Measurements from ENCODE around the gene GPR83.
"Not testable (repeated sequence)": the region's sequence is repeated elsewhere in the genome, so short reads cannot be mapped to it uniquely, and the experiment has no call there.

The GPR83 gene

DNA sequence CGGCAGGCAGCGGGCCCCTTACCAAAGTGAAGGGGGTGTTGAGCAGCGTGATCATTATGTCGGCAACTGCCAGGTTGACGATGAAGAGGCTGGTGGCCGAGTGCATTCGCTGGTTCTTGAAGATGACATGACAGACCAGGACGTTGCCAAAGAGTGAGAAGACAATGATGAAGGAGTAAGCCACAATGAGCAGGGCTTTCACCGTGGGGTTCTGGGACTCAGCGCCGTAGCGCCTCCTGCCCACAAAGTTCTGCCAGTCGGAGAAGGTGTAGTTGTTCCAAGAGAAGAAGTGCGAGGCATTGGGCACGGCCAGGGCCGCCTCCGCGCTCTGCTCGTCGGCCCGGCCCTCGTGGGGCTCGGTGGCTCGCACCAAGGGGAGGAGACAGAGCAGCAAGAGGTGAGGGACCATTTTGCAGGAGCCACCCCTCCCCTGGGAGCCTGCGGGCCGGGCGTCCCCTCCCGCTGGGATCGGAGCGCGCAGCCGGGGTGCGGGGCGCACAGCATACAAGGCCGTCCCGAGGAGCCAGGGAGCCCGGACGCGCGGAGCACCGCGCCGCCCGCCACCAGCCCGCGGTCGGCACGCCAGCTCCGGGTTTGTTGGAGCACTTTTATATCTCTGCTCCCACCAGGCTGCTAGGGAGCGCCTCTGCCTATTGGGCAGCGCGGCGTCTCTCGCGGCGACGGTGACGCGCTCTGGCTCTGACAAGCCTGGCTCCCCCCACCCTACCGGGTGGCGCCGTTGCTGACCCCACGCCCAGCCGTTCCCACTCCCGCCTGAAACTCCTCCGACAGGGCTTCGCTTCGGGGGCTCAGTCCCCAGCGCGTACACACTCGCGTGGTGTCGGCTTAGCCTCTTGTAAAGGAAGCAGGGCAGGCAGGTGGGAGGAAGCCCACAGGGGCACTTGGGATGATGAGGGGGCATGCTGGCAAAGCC is at the start of gene GPR83:
GPR83 (minus strand) TSS at position 581 of the 934 bp plus-strand sequence; CDS start at position 409, 172 bp downstream.
- peak; percentile 14 for DNase-seq

- DNase-seq = no peak
These were observed 48.8 kb upstream of the GPR83 start for GRCh38 chr11:94450048-94450447.

DNA sequence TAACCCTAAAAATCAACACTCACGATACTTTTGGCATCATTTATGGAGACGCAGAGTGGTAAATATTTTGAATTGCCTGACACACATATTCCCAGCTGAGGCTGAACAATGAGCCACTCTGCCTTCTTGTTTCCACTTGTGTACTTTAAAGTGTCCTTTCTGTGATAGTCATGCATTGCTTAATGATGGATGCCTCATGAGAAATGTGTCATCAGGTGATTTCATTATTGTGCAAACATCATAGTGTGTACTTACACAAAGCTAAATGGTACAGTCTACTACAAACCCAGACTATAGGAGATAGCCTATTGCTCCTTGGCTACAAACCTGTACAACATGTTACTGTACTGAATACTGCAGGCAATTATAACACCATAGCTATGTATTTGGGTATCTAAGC is 48.2 kb upstream of the GPR83 start:
- DNase-seq = no peak

GRCh38 chr11:94449029-94449428 is 47.8 kb upstream of the GPR83 start:
- no peak for DNase-seq

DNA sequence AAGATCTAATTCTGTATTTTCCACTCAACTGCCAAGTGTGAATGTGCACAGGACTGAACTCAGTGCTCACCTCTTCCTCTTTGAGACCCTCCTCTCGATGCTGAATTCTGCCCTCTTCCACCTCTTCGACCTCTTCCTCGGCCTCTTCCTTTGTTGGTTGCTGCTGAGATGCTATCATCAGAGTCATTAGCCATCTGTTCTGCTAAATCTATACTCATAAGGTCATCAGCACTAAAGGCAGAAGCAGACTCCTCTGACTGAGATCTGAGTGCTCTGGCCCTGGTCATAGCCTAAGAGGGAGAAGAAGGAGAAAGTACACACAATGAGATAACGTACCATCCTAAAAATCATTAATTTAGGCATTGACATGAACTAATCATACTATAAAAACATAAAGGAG is 45.9 kb upstream of the GPR83 start:
- DNase-seq = no peak

DNA sequence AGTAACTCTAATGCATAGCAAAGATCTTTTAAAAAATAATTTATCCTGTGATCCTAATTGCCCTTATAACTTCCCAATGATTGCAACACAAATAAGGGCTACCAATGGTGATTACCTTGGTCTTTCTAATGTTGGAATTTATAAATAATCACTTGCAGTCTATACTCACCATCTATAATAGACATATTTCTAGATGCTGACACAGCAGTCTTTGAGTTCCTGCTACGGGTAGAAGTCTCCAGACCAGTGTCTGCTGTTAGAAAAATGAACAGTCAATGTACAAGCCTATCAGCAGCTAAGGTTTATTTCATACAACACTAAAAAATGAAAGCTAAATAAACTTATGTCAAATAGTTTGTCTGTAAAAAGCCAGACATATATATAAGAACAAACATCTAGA is 44.4 kb upstream of the GPR83 start:
- DNase-seq = no peak

DNA sequence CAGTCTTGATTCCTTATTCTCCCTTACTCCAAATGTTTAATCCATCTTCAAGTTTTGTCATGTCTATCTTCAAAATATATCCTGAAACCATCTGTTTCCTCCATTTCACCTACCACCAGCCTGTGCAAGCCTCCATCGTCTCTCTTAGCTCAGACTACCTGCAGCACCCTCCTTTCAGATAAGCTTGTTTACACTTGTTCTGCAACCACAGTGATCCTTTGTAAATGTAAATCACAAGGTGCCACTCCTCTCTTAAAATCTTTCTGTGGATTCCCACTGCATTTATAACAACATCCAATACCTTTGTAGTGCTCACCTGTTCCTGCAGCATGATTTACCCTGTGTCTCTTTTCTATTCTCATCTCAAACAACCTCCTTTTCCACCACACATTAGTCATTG is 31.8 kb upstream of the GPR83 start:
- no peak for DNase-seq

DNA sequence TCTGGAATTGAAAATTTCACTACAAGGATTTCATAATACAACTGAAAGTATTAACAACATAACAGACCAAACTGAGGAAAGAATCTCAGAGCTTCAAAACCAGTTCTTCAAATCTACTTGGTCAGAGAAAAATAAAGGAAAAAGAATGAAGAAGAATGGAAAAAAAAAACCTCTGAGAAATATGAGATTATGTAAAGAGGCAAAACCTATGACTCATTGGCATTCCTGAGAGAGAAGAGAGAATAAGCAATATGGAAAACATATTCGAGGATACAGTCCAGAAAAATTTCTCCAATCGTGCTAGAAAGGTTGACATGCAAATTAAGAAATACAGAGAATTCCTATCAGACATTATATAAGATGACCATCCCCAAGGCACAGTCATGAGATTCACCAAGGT is 23.4 kb upstream of the GPR83 start:
- no peak for DNase-seq

DNA sequence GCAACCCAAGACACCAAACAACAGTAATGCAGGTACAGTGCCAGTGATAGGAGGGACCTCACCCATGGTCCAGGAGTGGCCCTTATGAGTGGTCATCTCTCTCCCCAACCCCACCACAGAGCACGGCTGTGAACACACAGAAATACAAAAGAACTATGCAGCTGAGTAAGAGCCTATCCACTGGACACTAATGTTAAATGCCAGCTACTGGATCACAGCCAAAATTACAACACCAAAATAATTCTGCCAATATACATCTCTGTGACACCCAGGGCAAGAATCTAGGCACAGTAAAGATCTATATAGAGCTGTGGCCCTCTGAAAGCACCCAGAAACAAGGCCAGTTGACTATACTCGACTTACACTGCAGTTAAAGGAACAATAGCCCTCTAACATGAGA is 22.8 kb upstream of the GPR83 start:
- no peak for DNase-seq

DNA sequence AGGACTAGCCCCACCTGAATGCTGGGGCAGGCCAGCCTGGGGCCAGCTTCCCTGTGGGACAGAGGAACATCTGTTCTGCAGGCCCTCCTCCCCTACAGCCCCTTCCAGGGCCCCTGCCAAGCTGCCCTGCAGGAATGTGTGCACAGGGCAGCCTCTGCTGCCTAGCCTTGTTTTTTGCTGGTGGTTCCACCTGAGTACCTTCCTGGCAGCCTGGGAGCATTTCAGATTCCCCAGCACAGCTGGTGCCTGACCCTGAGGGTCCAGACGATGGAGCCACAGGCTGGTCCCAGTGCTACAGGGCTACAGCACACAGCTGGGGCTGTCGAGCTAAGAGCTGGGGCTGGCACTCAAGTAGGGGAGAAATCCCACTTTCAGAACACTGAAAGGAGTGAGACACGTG is 22.3 kb upstream of the GPR83 start:
- DNase-seq = no peak

DNA sequence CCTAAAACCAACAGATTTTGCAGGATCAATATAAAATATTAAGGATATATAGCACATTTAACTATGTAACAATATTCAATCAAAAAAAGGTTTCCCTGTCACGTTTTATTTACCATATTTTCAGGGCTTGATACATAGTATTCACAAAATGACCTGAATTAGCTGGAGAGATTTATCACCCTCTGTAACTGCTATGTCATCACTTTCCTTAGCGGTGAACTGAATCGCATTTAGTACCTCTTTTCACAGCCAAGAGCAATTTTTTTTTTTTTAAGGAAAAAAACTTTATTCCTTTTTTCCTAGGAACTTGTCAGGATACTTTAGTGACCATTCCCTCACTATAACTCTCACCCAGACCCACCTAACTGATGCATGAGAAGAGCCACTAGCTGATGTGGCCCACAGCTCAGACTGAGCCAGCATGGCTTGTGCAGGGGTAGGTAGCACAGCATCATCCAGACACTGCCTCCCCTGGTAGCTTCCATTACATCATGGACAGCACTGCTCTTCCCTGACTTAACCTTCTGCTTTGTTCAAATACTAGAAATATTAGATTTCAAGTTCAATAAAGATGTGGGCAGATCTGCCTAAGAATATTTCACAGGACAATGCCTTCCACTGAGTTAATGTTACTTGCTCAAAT is 17.0 kb upstream of the GPR83 start:
- no peak for DNase-seq

DNA sequence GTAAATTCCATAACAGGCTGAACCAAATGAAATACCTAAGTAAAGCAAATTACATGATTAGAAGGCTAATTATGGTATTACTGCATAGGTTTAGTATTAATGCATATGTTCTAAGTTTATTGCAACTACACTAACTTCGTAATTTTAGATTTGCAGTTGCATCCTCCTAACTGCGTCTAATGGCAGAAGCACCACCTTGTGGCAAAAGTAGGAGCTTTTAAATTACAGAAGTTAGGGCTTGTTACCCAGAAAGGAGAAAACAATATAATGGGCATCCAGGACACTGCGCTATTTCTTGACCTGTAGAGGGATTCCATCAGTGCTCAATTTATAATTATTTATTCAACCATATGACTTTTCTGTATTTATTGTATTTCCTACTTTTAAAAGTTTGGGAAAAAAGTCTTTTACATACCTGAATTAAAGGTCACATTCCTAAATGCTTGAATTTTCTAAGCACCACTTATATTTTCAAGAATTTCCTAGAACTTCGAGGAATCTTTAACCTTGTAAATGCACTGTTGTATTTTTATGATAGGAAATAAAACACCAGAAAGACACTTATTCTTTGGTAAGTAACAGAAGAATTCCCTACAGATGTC is 16.3 kb upstream of the GPR83 start:
- no peak for DNase-seq

- no peak for DNase-seq
These were observed 4.0 kb upstream of the GPR83 start for GRCh38 chr11:94405062-94405833.

DNA sequence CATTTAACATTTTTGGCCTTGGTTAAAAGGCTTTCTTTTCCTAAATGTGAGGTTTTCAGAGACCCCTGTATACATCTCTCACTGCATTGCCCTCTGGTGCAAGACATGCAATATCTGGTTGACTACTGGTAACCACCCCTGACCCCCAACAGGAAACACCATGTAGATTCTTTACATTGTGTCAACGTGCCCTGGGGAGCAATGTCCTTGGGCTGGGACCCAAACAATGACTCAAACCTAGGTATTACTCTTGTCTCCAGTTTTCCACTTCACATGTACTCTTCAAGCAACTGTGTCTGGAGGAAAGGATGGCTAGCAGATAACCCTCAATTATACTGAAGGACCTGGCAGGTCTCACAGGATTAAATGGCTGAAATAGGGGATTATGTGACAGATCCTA is 1.1 kb upstream of the GPR83 start:
- no peak for DNase-seq

DNA sequence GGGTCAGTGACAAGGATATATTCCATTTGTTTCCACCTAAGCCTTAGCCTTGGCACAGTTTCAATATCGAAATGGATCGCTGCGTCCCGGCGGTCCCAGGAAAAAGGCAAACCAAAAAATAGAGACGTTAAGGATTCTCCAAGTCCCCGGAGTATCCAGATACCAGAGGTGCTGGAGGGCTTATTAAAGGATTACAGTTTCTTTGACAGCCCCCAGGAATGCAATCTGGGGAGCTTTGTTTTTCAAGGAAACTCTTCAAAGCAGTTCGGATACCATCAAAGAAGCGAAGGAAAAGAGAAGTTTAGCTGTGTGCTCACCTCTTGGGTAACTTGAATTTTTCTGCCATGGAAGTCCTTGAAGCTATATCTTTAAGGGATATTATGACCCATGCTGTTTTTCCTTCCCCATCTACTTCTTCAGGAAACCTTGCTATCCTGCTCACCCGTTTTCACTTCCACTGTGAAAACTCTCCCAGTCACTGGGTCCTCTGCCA is 600 bp upstream of the GPR83 start:
- no peak for DNase-seq

- no peak for DNase-seq
These were observed 771 bp downstream of the GPR83 start for GRCh38 chr11:94400457-94400838.

- no peak for DNase-seq
These were observed 1.2 kb downstream of the GPR83 start for GRCh38 chr11:94400050-94400449.

- DNase-seq = no peak
These were observed 3.1 kb downstream of the GPR83 start for GRCh38 chr11:94398101-94398500.

DNA sequence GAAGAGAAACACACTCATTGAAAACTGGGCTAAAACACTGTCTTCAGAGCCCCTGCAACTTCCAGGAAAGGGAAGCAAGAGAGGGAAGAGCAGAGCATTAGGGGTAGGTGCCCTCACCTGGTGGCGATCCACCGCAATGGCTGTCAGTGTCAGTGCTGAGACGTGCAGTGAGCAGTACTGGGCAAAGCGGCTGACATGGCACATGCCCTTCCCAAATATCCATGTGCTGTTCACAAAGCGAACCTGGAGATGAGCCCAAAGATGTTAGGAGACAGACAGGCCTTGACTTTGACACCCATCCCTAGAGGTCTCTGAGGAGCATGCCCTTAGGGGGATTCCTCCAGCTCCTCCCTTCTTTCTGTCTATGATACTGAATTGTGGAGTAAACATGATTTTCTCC is 4.9 kb downstream of the GPR83 start:
- no peak for DNase-seq

DNA sequence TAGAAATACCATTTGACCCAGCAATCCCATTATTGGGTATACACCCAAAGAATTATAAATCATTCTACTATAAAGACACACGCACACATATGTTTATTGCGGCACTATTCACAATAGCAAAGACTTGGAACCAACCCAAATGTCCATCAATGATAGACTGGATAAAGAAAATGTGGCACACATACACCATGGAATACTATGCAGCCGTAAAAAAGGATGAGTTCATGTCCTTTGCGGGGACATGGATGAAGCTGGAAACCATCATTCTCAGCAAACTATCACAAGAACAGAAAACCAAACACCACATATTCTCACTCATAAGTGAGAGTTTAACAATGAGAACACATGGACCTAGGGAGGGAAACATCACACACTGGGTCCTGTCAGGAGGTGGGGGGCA is 9.3 kb downstream of the GPR83 start:
- not testable (repeated sequence) for DNase-seq

- DNase-seq = no peak
These were observed 21.6 kb downstream of the GPR83 start for GRCh38 chr11:94379613-94380012.

DNA sequence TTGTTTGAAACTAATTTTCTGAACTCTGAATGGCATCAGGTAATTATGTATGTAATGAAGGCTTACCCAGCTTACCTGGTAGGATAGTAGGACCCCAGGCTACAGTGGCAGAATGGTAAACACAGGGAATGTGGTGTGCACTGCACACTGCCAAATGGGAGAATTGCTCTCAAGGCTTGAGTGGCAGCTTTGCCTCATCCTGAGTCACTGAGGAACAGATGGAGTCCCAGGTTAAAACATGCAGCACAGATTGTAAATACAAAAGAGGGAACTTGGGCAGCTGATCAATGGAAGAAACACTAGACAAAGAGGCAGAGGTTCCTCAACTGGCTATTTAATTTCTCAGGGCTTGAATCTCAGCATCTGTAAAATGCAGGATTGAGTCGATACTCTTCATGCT is 24.4 kb downstream of the GPR83 start:
- DNase-seq = no peak

DNA sequence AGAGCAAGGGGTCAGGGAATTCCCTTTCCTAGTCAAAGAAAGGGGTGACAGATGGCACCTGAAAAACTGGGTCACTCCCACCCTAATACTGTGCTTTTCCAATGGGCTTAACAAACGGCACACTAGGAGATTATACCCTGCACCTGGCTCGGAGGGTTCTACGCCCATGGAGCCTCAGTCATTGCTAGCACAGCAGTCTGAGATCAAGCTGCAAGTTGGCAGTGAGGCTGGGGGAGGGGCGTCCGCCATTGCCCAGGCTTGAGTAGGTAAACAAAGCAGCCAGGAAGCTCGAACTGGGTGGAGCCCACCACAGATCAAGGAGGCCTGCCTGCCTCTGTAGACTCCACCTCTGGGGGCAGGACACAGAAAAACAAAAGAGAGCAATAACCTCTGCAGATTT is 30.6 kb downstream of the GPR83 start:
- DNase-seq = not testable (repeated sequence)
